22Rv1 (cell line): ENCODE measurements around the gene TOMM7.

Source experiments
- H3K27ac ChIP-seq: fragments of 450-650 bp; 2 replicates; pipeline ENCODE4 v1.5.1; 2017
- CTCF ChIP-seq: fragments of 450-650 bp; IDR thresholded peaks from 2 replicates; pipeline ENCODE4 v1.5.1; 2017; ENCODE audit warnings: mild to moderate bottlenecking
- ZFX ChIP-seq: fragments of 450-650 bp; IDR thresholded peaks from 2 replicates; pipeline ENCODE4 v1.6.1; 2017; ENCODE audit warnings: antibody characterized with exemption, borderline replicate concordance

The TOMM7 gene

GRCh38 chr7:22821702-22822485, 755 bp downstream of the TOMM7 start:
- peak overlapping the region; percentile 57 for H3K27ac ChIP-seq
- no peak for TF ChIP-seq CTCF
- no peak for TF ChIP-seq ZFX

GRCh38 chr7:22819476-22819875, 3.2 kb downstream of the TOMM7 start:
- TF ChIP-seq CTCF: no peak
- TF ChIP-seq ZFX: no peak
- no peak overlapping the region for H3K27ac ChIP-seq

GRCh38 chr7:22814261-22815208, 8.1 kb downstream of the TOMM7 start:
- peak overlapping the region; percentile 78 for H3K27ac ChIP-seq
- no peak for TF ChIP-seq CTCF
- no peak for TF ChIP-seq ZFX

GRCh38 chr7:22812353-22812752, 10.3 kb downstream of the TOMM7 start:
- TF ChIP-seq ZFX: no peak
- no peak for TF ChIP-seq CTCF
- H3K27ac ChIP-seq: no peak overlapping the region

GRCh38 chr7:22811746-22812280, 10.8 kb downstream of the TOMM7 start:
- no peak overlapping the region for H3K27ac ChIP-seq
- no peak for TF ChIP-seq ZFX
- no peak for TF ChIP-seq CTCF

- no peak for TF ChIP-seq CTCF
- no peak for TF ChIP-seq ZFX
- no peak overlapping the region for H3K27ac ChIP-seq
Observed at GRCh38 chr7:22810843-22811242, 11.8 kb downstream of the TOMM7 start.
